ENCODE results near the gene ROPN1L.

- TF ChIP-seq CTCF (IDR thresholded peaks at IDR 0.05) (no peak), EZH2 (IDR thresholded peaks at IDR 0.05; ENCODE audit: borderline replicate concordance, insufficient read depth, low read depth, low read length, poor library complexity, severe bottlenecking) (no peak)
Measured at GRCh38 chr5:10393491-10393890, 48.2 kb upstream of the ROPN1L start.
